ENCODE results near the gene FUT7. TPM values are rescaled to one million over a fixed set of nuclear protein-coding genes. Genes with fewer than 3 reads are reported as not detected.

Gene FUT7
- total RNA-seq, 1 experiment from 2014 or later, result not detected

DNA sequence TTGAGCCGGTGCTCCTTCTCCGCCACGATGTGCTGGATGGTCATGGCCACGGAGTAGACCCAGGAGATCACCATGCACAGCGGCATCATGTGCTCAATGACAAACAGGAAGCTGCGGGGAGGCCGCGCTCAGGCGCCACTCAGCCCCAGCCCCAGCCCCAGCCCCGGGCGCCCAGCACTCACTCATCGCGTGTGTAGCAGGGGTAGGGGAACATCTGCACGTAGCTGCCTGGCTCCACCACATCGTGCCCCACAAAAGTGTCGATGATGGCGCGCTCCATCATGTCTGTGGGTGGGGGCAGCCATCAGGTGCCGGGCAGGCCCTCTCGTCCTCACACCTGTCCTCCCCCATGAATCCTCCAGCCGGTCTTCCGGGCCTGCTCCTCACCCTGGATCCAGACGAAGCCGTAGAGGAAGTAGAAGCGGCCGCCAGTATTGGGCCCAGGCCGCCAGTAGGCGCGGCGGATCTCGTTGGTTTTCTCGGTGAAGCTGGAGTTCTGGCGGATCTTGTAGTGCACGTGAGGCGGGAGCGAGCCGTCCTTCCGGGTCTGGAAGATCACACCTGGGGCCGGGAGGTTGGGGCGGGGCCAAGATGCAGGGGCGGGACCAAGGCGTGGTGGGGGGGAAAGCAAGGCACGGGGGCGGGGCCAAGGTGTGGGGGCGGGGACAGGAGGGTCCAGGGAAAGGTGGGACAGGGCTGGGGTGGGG lies 13.9 kb downstream of the FUT7 start:
- POLR2A ChIA-PET (ENCODE audit: low non-redundant PET), result no interaction called here
- CTCF ChIA-PET, result no interaction called here
- no peak overlapping the region for H3K27ac ChIP-seq (ENCODE audit: low read depth, low read length, poor library complexity, severe bottlenecking)
- peaks cover 4% of the 10 kb centered on the region for H3K36me3 ChIP-seq (ENCODE audit: insufficient read depth, low read length, poor library complexity, severe bottlenecking)
- no peaks in the 10 kb centered on the region for H3K9me3 ChIP-seq (ENCODE audit: low read depth, low read length, poor library complexity, severe bottlenecking)
- H3K4me1 ChIP-seq (ENCODE audit: insufficient read depth, low read length, poor library complexity, severe bottlenecking), result no peaks in the 10 kb centered on the region
- no TSS peak for BruUV-seq (replicated peaks)
- no peaks in the 10 kb centered on the region for H3K27me3 ChIP-seq (replicated peaks; ENCODE audit: insufficient read depth, low read depth, low read length, poor library complexity)
- intact Hi-C loops (cut with micrococcal nuclease; ENCODE audit: unreplicated experiment), result no loop called here
- DNase-seq (ENCODE audit: low spot score), result no peak
- TF ChIP-seq EZH2 (IDR thresholded peaks at IDR 0.05; ENCODE audit: borderline replicate concordance, low read depth, low read length, poor library complexity, severe bottlenecking), result no peak
- H3K4me3 ChIP-seq (ENCODE audit: low read depth, low read length, poor library complexity, severe bottlenecking), result no peak overlapping the region

DNA sequence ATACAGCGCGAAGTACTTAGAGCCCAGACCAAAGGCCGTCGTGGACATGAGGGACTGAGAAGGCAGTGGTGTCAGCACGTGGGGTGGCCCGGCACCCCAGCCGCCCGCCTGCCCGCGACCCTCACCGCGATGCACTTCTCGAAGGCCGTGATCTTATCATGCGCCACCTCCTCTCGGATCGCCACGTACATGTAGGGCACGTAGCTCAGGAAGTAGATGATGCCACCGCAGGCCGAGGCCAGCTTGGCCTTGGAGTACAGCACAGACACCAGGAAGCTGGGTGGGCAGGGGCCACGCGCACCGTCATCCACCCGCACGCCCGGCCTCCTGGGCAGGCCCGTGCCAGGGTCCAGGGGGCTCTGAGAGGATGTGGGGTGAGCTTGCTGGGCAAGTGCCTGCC lies 14.8 kb downstream of the FUT7 start:
- POLR2A ChIA-PET (ENCODE audit: low non-redundant PET), result no interaction called here
- TF ChIP-seq, protein P1, sequence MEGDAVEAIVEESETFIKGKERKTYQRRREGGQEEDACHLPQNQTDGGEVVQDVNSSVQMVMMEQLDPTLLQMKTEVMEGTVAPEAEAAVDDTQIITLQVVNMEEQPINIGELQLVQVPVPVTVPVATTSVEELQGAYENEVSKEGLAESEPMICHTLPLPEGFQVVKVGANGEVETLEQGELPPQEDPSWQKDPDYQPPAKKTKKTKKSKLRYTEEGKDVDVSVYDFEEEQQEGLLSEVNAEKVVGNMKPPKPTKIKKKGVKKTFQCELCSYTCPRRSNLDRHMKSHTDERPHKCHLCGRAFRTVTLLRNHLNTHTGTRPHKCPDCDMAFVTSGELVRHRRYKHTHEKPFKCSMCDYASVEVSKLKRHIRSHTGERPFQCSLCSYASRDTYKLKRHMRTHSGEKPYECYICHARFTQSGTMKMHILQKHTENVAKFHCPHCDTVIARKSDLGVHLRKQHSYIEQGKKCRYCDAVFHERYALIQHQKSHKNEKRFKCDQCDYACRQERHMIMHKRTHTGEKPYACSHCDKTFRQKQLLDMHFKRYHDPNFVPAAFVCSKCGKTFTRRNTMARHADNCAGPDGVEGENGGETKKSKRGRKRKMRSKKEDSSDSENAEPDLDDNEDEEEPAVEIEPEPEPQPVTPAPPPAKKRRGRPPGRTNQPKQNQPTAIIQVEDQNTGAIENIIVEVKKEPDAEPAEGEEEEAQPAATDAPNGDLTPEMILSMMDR (conservative IDR thresholded peaks at IDR 0.05; ENCODE audit: low read depth, low read length), result no peak
- no peak for TF ChIP-seq EZH2 (IDR thresholded peaks at IDR 0.05; ENCODE audit: borderline replicate concordance, low read depth, low read length, poor library complexity, severe bottlenecking)
- no TSS peak for BruUV-seq (replicated peaks)

DNA sequence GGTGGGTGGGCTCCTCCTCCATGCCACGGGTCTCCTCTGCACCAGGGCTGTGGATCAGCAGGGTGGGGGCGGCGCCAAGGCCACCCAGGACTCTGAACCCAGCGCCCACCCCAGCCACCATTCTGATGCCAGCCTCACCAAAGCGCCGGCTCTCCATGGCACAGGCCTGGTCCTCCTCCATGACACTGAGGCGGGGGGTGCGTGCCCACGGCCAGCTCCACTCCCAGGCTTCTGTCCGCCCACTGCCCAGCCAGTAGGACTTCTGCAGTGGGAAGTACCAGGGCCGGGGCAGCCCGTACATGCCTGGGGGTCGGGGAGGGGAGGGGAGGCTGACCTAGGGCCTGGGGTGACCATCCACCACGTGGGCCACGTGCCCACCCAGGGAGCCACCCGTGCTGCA lies 15.5 kb downstream of the FUT7 start:
- TF ChIP-seq, protein P1 (conservative IDR thresholded peaks at IDR 0.05; ENCODE audit: low read depth, low read length), result no peak
- no peak for DNase-seq (ENCODE audit: low spot score)
- Histone ChIP-seq H3K27me3 (replicated peaks; ENCODE audit: insufficient read depth, low read depth, low read length, poor library complexity) (no peaks in the 10 kb centered on the region), H3K36me3 (ENCODE audit: insufficient read depth, low read length, poor library complexity, severe bottlenecking) (peaks cover 4% of the 10 kb centered on the region), H3K4me3 (ENCODE audit: low read depth, low read length, poor library complexity, severe bottlenecking) (no peak overlapping the region), H3K27ac (ENCODE audit: low read depth, low read length, poor library complexity, severe bottlenecking) (no peak overlapping the region), H3K9me3 (ENCODE audit: low read depth, low read length, poor library complexity, severe bottlenecking) (no peaks in the 10 kb centered on the region), H3K4me1 (ENCODE audit: insufficient read depth, low read length, poor library complexity, severe bottlenecking) (no peaks in the 10 kb centered on the region)
- intact Hi-C loops (cut with micrococcal nuclease; ENCODE audit: unreplicated experiment), result no loop called here
- no TSS peak for BruUV-seq (replicated peaks)
- ChIA-PET CTCF (no interaction called here), POLR2A (ENCODE audit: low non-redundant PET) (no interaction called here)

More for the DNA sequence above, 14.8 kb downstream of the FUT7 start:
- DNase-seq (ENCODE audit: low spot score), result no peak
- Histone ChIP-seq H3K27me3 (replicated peaks; ENCODE audit: insufficient read depth, low read depth, low read length, poor library complexity) (no peaks in the 10 kb centered on the region), H3K4me1 (ENCODE audit: insufficient read depth, low read length, poor library complexity, severe bottlenecking) (no peaks in the 10 kb centered on the region), H3K4me3 (ENCODE audit: low read depth, low read length, poor library complexity, severe bottlenecking) (no peak overlapping the region), H3K36me3 (ENCODE audit: insufficient read depth, low read length, poor library complexity, severe bottlenecking) (peaks cover 4% of the 10 kb centered on the region), H3K27ac (ENCODE audit: low read depth, low read length, poor library complexity, severe bottlenecking) (no peak overlapping the region), H3K9me3 (ENCODE audit: low read depth, low read length, poor library complexity, severe bottlenecking) (no peaks in the 10 kb centered on the region)
- CTCF ChIA-PET, result no interaction called here
- intact Hi-C loops (cut with micrococcal nuclease; ENCODE audit: unreplicated experiment), result no loop called here

DNA sequence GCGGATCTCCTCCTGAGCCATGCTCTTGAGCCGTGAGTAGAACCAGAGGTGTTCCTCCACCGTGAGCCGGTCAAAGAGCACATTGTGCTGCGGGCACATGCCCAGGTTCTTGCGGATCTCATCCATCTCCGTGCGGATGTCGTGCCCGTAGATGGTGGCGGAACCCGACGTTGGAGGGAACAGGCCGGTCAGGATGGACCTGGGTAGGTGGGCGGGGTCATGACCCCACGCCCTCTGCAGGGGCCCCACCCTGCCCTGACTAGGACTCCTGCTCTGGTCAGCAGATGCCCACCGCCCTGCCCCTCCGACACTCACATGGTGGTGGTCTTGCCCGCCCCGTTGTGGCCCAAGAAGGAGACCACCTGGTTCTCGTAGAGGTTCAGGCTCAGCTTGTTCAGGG lies 15.9 kb downstream of the FUT7 start:
- peaks cover 4% of the 10 kb centered on the region for H3K36me3 ChIP-seq (ENCODE audit: insufficient read depth, low read length, poor library complexity, severe bottlenecking)
- no peaks in the 10 kb centered on the region for H3K4me1 ChIP-seq (ENCODE audit: insufficient read depth, low read length, poor library complexity, severe bottlenecking)
- intact Hi-C loops (cut with micrococcal nuclease; ENCODE audit: unreplicated experiment), result no loop called here
- no peaks in the 10 kb centered on the region for H3K27me3 ChIP-seq (replicated peaks; ENCODE audit: insufficient read depth, low read depth, low read length, poor library complexity)
- CTCF ChIA-PET, result no interaction called here
- H3K4me3 ChIP-seq (ENCODE audit: low read depth, low read length, poor library complexity, severe bottlenecking), result no peak overlapping the region
- no peak for DNase-seq (ENCODE audit: low spot score)
- POLR2A ChIA-PET (ENCODE audit: low non-redundant PET), result no interaction called here
- H3K9me3 ChIP-seq (ENCODE audit: low read depth, low read length, poor library complexity, severe bottlenecking), result no peaks in the 10 kb centered on the region
- BruUV-seq (replicated peaks), result no TSS peak
- no peak overlapping the region for H3K27ac ChIP-seq (ENCODE audit: low read depth, low read length, poor library complexity, severe bottlenecking)
- no peak for TF ChIP-seq EZH2 (IDR thresholded peaks at IDR 0.05; ENCODE audit: borderline replicate concordance, low read depth, low read length, poor library complexity, severe bottlenecking)
- TF ChIP-seq, protein P1 (conservative IDR thresholded peaks at IDR 0.05; ENCODE audit: low read depth, low read length), result no peak
